ENCODE results near the gene SSTR3. TPM values are rescaled to one million over a fixed set of nuclear protein-coding genes. Genes with fewer than 3 reads are reported as not detected.

SSTR3 gene
- total RNA-seq, 4 donors from 2014 or later = 0.11 to 0.24 (median 0.13) TPM; not detected in 1

GRCh38 chr22:37182101-37182948, 30.0 kb downstream of the SSTR3 start:
- no peak for DNase-seq
- WGBS, 2 donors = 84 to 91% methylated on average over 35 to 37 of the region's 37 CpGs
- Histone ChIP-seq H3K9me3 (no peaks in the 10 kb centered on the region), H3K27ac (no peak overlapping the region), H3K4me1 (peaks cover 1 to 25% of the 10 kb centered on the region in 2 donors), H3K36me3 (no peaks in the 10 kb centered on the region), H3K4me3 (replicated peaks in 1 of 3) (no peak overlapping the region), H3K27me3 (no peaks in the 10 kb centered on the region)
- TF ChIP-seq POLR2A (IDR thresholded peaks at IDR 0.05) = no peak
- TF ChIP-seq, protein P1, sequence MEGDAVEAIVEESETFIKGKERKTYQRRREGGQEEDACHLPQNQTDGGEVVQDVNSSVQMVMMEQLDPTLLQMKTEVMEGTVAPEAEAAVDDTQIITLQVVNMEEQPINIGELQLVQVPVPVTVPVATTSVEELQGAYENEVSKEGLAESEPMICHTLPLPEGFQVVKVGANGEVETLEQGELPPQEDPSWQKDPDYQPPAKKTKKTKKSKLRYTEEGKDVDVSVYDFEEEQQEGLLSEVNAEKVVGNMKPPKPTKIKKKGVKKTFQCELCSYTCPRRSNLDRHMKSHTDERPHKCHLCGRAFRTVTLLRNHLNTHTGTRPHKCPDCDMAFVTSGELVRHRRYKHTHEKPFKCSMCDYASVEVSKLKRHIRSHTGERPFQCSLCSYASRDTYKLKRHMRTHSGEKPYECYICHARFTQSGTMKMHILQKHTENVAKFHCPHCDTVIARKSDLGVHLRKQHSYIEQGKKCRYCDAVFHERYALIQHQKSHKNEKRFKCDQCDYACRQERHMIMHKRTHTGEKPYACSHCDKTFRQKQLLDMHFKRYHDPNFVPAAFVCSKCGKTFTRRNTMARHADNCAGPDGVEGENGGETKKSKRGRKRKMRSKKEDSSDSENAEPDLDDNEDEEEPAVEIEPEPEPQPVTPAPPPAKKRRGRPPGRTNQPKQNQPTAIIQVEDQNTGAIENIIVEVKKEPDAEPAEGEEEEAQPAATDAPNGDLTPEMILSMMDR (IDR thresholded peaks at IDR 0.05) = no peak
- intact Hi-C loops (cut with DNase I) = no loop called here

- DNase-seq = no peak
- Histone ChIP-seq H3K27me3 (no peaks in the 10 kb centered on the region), H3K36me3 (no peaks in the 10 kb centered on the region), H3K9me3 (no peaks in the 10 kb centered on the region), H3K27ac (no peak overlapping the region), H3K4me1 (peaks cover 0 to 21% of the 10 kb centered on the region in 2 donors), H3K4me3 (replicated peaks in 1 of 3) (no peak overlapping the region)
- intact Hi-C loops (cut with DNase I) = no loop called here
- TF ChIP-seq, protein P1 (IDR thresholded peaks at IDR 0.05) = no peak
- TF ChIP-seq POLR2A (IDR thresholded peaks at IDR 0.05) = no peak
- 91 to 94% methylated on average over 4 of the region's 4 CpGs for WGBS, 2 donors
These were observed 30.6 kb downstream of the SSTR3 start for GRCh38 chr22:37181681-37182080.

DNA sequence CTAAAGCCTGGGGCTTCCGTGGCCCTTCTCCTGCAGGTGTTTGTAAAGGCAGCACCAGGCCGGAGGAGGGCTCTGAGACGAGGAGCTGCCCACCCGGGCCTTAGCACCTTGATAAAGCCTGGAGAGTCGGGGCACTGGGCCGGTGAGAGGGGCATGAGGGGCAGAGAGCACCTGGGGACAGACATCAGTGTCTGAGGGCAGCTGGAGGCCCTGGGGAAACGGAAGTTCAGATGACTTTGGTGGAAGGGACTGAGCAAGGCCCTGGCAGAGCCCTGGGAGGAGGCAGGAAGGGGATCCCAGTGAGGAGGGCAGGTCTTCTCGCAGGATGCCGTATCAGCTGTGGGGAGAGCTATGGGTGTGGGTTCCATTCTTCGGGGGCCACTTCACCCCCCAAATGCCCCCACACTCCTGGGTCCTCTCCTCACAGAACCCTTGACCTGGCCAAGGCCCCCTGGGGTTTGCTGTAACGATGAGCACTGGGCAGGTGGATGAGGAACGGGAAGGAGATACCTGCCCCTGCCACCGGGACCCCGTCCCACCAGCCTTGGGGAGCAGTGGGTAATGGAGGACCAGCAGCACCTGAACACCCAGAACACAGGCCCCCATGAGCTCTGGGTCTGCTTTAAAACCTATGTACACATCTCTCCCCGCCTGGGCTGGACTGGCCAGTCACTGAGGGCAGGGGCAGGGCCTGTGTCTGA, 31.6 kb downstream of the SSTR3 start:
- no peak for TF ChIP-seq POLR2A (IDR thresholded peaks at IDR 0.05)
- TF ChIP-seq, protein P1 (IDR thresholded peaks at IDR 0.05) = no peak
- no peak overlapping the region for H3K4me3 ChIP-seq (replicated peaks in 1 of 3)
- H3K36me3 ChIP-seq = no peaks in the 10 kb centered on the region
- H3K4me1 ChIP-seq = peaks cover 0 to 28% of the 10 kb centered on the region in 2 donors
- no peaks in the 10 kb centered on the region for H3K9me3 ChIP-seq
- intact Hi-C loops (cut with DNase I) = no loop called here
- H3K27me3 ChIP-seq = no peaks in the 10 kb centered on the region
- DNase-seq = no peak
- WGBS, 2 donors = 88 to 94% methylated on average over 7 to 14 of the region's 15 CpGs
- no peak overlapping the region for H3K27ac ChIP-seq

GRCh38 chr22:37179622-37180420, 32.5 kb downstream of the SSTR3 start:
- whole genome bisulfite sequencing, 2 donors = 92 to 94% methylated on average over 25 to 27 of the region's 31 CpGs
- intact Hi-C loops (cut with DNase I) = no loop called here
- H3K4me3 ChIP-seq (replicated peaks in 1 of 3) = no peak overlapping the region
- H3K27ac ChIP-seq = no peak overlapping the region
- peaks cover 0 to 30% of the 10 kb centered on the region in 2 donors for H3K4me1 ChIP-seq
- no peaks in the 10 kb centered on the region for H3K9me3 ChIP-seq
- H3K36me3 ChIP-seq = no peaks in the 10 kb centered on the region
- DNase-seq = no peak
- TF ChIP-seq POLR2A (IDR thresholded peaks at IDR 0.05) = no peak
- TF ChIP-seq, protein P1 (IDR thresholded peaks at IDR 0.05) = no peak
- H3K27me3 ChIP-seq = no peaks in the 10 kb centered on the region
